ENCODE data around the gene TTBK2.
"Not testable (repeated sequence)": the region's sequence is repeated elsewhere in the genome, so short reads cannot be mapped to it uniquely, and the experiment has no call there.

TTBK2 gene

GRCh38 chr15:42920519-42921341 lies at the start of gene TTBK2:
TSS of gene TTBK2 (minus strand) at chr15:42920778. CDS start at chr15:42878617, 42,161 bp downstream.
- Histone ChIP-seq H3K9ac (ENCODE audit: low read length) (peak within 1 kb of the TSS; percentile 87), H3K9me3 (ENCODE audit: low read length) (no peaks in the 10 kb centered on the region), H3K4me3 (ENCODE audit: low read depth in 1 of 2, low read length in 2 of 2) (peak within 1 kb of the TSS; percentile 89 to 90), H3K27me3 (ENCODE audit: control insufficient read depth in 1 of 2, insufficient read depth in 2 of 2, low read length in 2 of 2) (no peaks in the 10 kb centered on the region), H3K27ac (ENCODE audit: low read depth, low read length) (peak within 1 kb of the TSS; percentile 90), H3K4me1 (ENCODE audit: insufficient read depth, low read length) (peaks cover 8% of the 10 kb centered on the region), H3K36me3 (ENCODE audit: insufficient read depth, low read length) (no peaks in the 10 kb centered on the region)

- Histone ChIP-seq H3K4me1 (ENCODE audit: insufficient read depth, low read length) (no peaks in the 10 kb centered on the region), H3K27me3 (ENCODE audit: control insufficient read depth in 1 of 2, insufficient read depth in 2 of 2, low read length in 2 of 2) (no peaks in the 10 kb centered on the region), H3K9ac (ENCODE audit: low read length) (no peak overlapping the region), H3K9me3 (ENCODE audit: low read length) (no peaks in the 10 kb centered on the region), H3K36me3 (ENCODE audit: insufficient read depth, low read length) (peaks cover 41% of the 10 kb centered on the region), H3K27ac (ENCODE audit: low read depth, low read length) (no peak overlapping the region), H3K4me3 (ENCODE audit: low read depth in 1 of 2, low read length in 2 of 2) (no peak overlapping the region)
Observed at GRCh38 chr15:42964476-42964875, 43.9 kb upstream of the TTBK2 start.

- Histone ChIP-seq H3K9ac (ENCODE audit: low read length) (no peak overlapping the region), H3K27ac (ENCODE audit: low read depth, low read length) (no peak overlapping the region), H3K4me1 (ENCODE audit: insufficient read depth, low read length) (no peaks in the 10 kb centered on the region), H3K36me3 (ENCODE audit: insufficient read depth, low read length) (peaks cover 57% of the 10 kb centered on the region), H3K27me3 (ENCODE audit: control insufficient read depth in 1 of 2, insufficient read depth in 2 of 2, low read length in 2 of 2) (no peaks in the 10 kb centered on the region), H3K9me3 (ENCODE audit: low read length) (no peaks in the 10 kb centered on the region), H3K4me3 (ENCODE audit: low read depth in 1 of 2, low read length in 2 of 2) (no peak overlapping the region)
Observed at GRCh38 chr15:42955518-42955917, 34.9 kb upstream of the TTBK2 start.

GRCh38 chr15:42954291-42954690 lies 33.7 kb upstream of the TTBK2 start:
- Histone ChIP-seq H3K36me3 (ENCODE audit: insufficient read depth, low read length) (peaks cover 52% of the 10 kb centered on the region), H3K4me1 (ENCODE audit: insufficient read depth, low read length) (no peaks in the 10 kb centered on the region), H3K9ac (ENCODE audit: low read length) (no peak overlapping the region), H3K27ac (ENCODE audit: low read depth, low read length) (no peak overlapping the region), H3K9me3 (ENCODE audit: low read length) (no peaks in the 10 kb centered on the region), H3K4me3 (ENCODE audit: low read depth in 1 of 2, low read length in 2 of 2) (no peak overlapping the region), H3K27me3 (ENCODE audit: control insufficient read depth in 1 of 2, insufficient read depth in 2 of 2, low read length in 2 of 2) (no peaks in the 10 kb centered on the region)

- not testable (repeated sequence) for H3K9ac ChIP-seq (ENCODE audit: low read length); H3K4me1 ChIP-seq (ENCODE audit: insufficient read depth, low read length); H3K27me3 ChIP-seq (ENCODE audit: control insufficient read depth in 1 of 2, insufficient read depth in 2 of 2, low read length in 2 of 2); H3K4me3 ChIP-seq (ENCODE audit: low read depth in 1 of 2, low read length in 2 of 2); H3K27ac ChIP-seq (ENCODE audit: low read depth, low read length); H3K9me3 ChIP-seq (ENCODE audit: low read length)
- H3K36me3 ChIP-seq (ENCODE audit: insufficient read depth, low read length): peaks cover 58% of the 10 kb centered on the region
Observed at GRCh38 chr15:42948898-42949297, 28.3 kb upstream of the TTBK2 start.

- Histone ChIP-seq H3K27ac (ENCODE audit: low read depth, low read length) (no peak overlapping the region), H3K9ac (ENCODE audit: low read length) (no peak overlapping the region), H3K9me3 (ENCODE audit: low read length) (no peaks in the 10 kb centered on the region), H3K4me3 (ENCODE audit: low read depth in 1 of 2, low read length in 2 of 2) (no peak overlapping the region), H3K27me3 (ENCODE audit: control insufficient read depth in 1 of 2, insufficient read depth in 2 of 2, low read length in 2 of 2) (no peaks in the 10 kb centered on the region), H3K36me3 (ENCODE audit: insufficient read depth, low read length) (peaks cover 20% of the 10 kb centered on the region), H3K4me1 (ENCODE audit: insufficient read depth, low read length) (no peaks in the 10 kb centered on the region)
Observed at GRCh38 chr15:42940527-42940926, 19.9 kb upstream of the TTBK2 start.

GRCh38 chr15:42939841-42940240 lies 19.3 kb upstream of the TTBK2 start:
- Histone ChIP-seq H3K36me3 (ENCODE audit: insufficient read depth, low read length) (peaks cover 13% of the 10 kb centered on the region), H3K4me3 (ENCODE audit: low read depth in 1 of 2, low read length in 2 of 2) (no peak overlapping the region), H3K4me1 (ENCODE audit: insufficient read depth, low read length) (no peaks in the 10 kb centered on the region), H3K9ac (ENCODE audit: low read length) (no peak overlapping the region), H3K9me3 (ENCODE audit: low read length) (no peaks in the 10 kb centered on the region), H3K27ac (ENCODE audit: low read depth, low read length) (no peak overlapping the region), H3K27me3 (ENCODE audit: control insufficient read depth in 1 of 2, insufficient read depth in 2 of 2, low read length in 2 of 2) (no peaks in the 10 kb centered on the region)

- H3K9ac ChIP-seq (ENCODE audit: low read length): no peak overlapping the region
- H3K36me3 ChIP-seq (ENCODE audit: insufficient read depth, low read length): no peaks in the 10 kb centered on the region
- H3K27ac ChIP-seq (ENCODE audit: low read depth, low read length): no peak overlapping the region
- H3K27me3 ChIP-seq (ENCODE audit: control insufficient read depth in 1 of 2, insufficient read depth in 2 of 2, low read length in 2 of 2): no peaks in the 10 kb centered on the region
- H3K9me3 ChIP-seq (ENCODE audit: low read length): no peaks in the 10 kb centered on the region
- no peaks in the 10 kb centered on the region for H3K4me1 ChIP-seq (ENCODE audit: insufficient read depth, low read length)
- H3K4me3 ChIP-seq (ENCODE audit: low read depth in 1 of 2, low read length in 2 of 2): no peak overlapping the region
Observed at GRCh38 chr15:42937143-42937542, 16.6 kb upstream of the TTBK2 start.

- no peaks in the 10 kb centered on the region for H3K27me3 ChIP-seq (ENCODE audit: control insufficient read depth in 1 of 2, insufficient read depth in 2 of 2, low read length in 2 of 2)
Observed at GRCh38 chr15:42933886-42934667, 13.5 kb upstream of the TTBK2 start.

GRCh38 chr15:42932833-42933515 lies 12.4 kb upstream of the TTBK2 start:
- H3K4me3 ChIP-seq (ENCODE audit: low read depth in 1 of 2, low read length in 2 of 2): no peak overlapping the region
- no peaks in the 10 kb centered on the region for H3K27me3 ChIP-seq (ENCODE audit: control insufficient read depth in 1 of 2, insufficient read depth in 2 of 2, low read length in 2 of 2)
- H3K9ac ChIP-seq (ENCODE audit: low read length): no peak overlapping the region
- H3K4me1 ChIP-seq (ENCODE audit: insufficient read depth, low read length): no peaks in the 10 kb centered on the region
- no peak overlapping the region for H3K27ac ChIP-seq (ENCODE audit: low read depth, low read length)
- no peaks in the 10 kb centered on the region for H3K9me3 ChIP-seq (ENCODE audit: low read length)
- H3K36me3 ChIP-seq (ENCODE audit: insufficient read depth, low read length): no peaks in the 10 kb centered on the region

More at GRCh38 chr15:42933886-42934667, 13.5 kb upstream of the TTBK2 start:
- no peaks in the 10 kb centered on the region for H3K4me1 ChIP-seq (ENCODE audit: insufficient read depth, low read length)
- H3K27ac ChIP-seq (ENCODE audit: low read depth, low read length): no peak overlapping the region
- H3K4me3 ChIP-seq (ENCODE audit: low read depth in 1 of 2, low read length in 2 of 2): no peak overlapping the region
- no peak overlapping the region for H3K9ac ChIP-seq (ENCODE audit: low read length)
- H3K36me3 ChIP-seq (ENCODE audit: insufficient read depth, low read length): no peaks in the 10 kb centered on the region
- no peaks in the 10 kb centered on the region for H3K9me3 ChIP-seq (ENCODE audit: low read length)

- H3K27ac ChIP-seq (ENCODE audit: low read depth, low read length): no peak overlapping the region
- H3K36me3 ChIP-seq (ENCODE audit: insufficient read depth, low read length): no peaks in the 10 kb centered on the region
- H3K9me3 ChIP-seq (ENCODE audit: low read length): no peaks in the 10 kb centered on the region
- H3K9ac ChIP-seq (ENCODE audit: low read length): no peak overlapping the region
- H3K4me3 ChIP-seq (ENCODE audit: low read depth in 1 of 2, low read length in 2 of 2): no peak overlapping the region
- no peaks in the 10 kb centered on the region for H3K4me1 ChIP-seq (ENCODE audit: insufficient read depth, low read length)
- no peaks in the 10 kb centered on the region for H3K27me3 ChIP-seq (ENCODE audit: control insufficient read depth in 1 of 2, insufficient read depth in 2 of 2, low read length in 2 of 2)
Observed at GRCh38 chr15:42931702-42932486, 11.3 kb upstream of the TTBK2 start.
